D721Med (cell line): Measurements from ENCODE around the gene APOM.

ENCODE experiments used
- DNase-seq: peaks from one replicate; pipeline ENCODE4 v3.0.0; 2011; ENCODE audit warnings: low spot score; ENCODE audit not compliant: insufficient read length
- FAIRE-seq: peaks from 2 replicates; lab custom pipeline; 2011; peaks lifted over from hg19 to GRCh38; lab: Jason Lieb, UNC
- TF ChIP-seq, protein P1 (sequence below): IDR thresholded peaks from 2 replicates; pipeline ENCODE4 v1.5.1; 2012; ENCODE audit warnings: mild to moderate bottlenecking, control low read depth; ENCODE audit not compliant: insufficient read depth; ENCODE audit errors: missing control alignments

APOM gene

GRCh38 chr6:31615748-31616147 is 39.9 kb upstream of the APOM start:
- FAIRE-seq (no peak), DNase-seq (no peak)
- TF ChIP-seq, protein P1, sequence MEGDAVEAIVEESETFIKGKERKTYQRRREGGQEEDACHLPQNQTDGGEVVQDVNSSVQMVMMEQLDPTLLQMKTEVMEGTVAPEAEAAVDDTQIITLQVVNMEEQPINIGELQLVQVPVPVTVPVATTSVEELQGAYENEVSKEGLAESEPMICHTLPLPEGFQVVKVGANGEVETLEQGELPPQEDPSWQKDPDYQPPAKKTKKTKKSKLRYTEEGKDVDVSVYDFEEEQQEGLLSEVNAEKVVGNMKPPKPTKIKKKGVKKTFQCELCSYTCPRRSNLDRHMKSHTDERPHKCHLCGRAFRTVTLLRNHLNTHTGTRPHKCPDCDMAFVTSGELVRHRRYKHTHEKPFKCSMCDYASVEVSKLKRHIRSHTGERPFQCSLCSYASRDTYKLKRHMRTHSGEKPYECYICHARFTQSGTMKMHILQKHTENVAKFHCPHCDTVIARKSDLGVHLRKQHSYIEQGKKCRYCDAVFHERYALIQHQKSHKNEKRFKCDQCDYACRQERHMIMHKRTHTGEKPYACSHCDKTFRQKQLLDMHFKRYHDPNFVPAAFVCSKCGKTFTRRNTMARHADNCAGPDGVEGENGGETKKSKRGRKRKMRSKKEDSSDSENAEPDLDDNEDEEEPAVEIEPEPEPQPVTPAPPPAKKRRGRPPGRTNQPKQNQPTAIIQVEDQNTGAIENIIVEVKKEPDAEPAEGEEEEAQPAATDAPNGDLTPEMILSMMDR, result no peak

GRCh38 chr6:31617010-31617409 is 38.7 kb upstream of the APOM start:
- TF ChIP-seq, protein P1, result no peak
- DNase-seq (no peak), FAIRE-seq (no peak)

- DNase-seq, result peak; percentile 73
- FAIRE-seq, result no peak
- TF ChIP-seq, protein P1, result no peak
Observed at GRCh38 chr6:31619805-31620585, 35.7 kb upstream of the APOM start.

- TF ChIP-seq, protein P1, result no peak
- DNase-seq (peak; percentile 73), FAIRE-seq (no peak)
Observed at GRCh38 chr6:31620586-31621319, 34.9 kb upstream of the APOM start, which contains the start of gene PRRC2A. PRRC2A (plus strand) TSS chr6:31620715; CDS start chr6:31622790, 2,075 bp downstream.

DNA sequence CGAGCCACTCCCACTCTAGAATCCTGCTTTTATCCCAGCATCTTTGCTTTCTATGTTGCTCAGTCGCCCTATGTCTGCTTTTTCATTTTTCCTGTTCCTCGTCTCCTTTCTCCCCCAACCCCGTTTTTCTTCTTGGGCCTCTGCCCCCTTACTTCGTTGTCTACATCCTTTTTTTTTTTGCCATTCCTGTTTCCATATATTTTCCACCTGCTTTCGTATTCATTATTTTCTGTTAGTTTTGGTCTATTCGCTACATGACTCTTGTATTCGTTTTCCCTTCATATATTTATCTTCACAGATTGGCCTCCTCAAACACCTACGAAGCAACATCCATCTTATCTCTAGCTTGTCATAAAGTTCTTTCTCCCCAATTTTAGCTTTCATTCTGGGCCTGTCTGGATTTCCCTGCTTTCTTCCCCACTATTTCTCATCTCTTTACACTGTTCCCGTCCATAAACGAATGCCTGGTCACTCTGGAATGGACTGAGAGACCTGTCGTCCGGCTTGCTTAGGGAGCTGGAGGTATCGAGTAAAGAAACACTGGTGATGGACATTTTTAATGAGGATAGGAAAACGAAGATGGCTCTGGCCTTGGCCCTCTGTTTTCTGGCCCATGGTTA is 34.3 kb upstream of the APOM start:
- no peak for DNase-seq
- FAIRE-seq, result no peak
- TF ChIP-seq, protein P1, result no peak

DNA sequence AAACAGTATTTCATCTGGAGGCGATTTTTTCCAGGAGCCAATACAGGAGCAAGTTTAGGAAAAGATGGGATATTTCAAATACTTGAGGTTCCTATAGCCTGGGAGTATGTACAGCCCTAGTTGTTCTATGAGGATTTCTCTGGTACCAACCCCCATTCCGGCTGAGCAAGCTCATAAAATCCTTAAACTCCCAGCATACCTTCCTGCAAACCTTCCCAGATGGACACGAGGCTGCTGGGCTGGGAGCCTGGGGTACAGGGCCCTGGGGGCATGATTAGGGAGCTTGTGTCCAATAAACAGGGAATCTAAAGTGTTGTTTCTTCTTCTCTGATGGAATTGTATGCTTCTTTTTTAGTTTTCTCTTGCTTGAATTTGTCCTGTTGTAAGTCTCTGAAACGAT is 33.7 kb upstream of the APOM start:
- DNase-seq (no peak), FAIRE-seq (no peak)
- TF ChIP-seq, protein P1, result no peak
